HepG2 (cell line): Measurements from ENCODE around the gene TC2N. TPM values are rescaled to one million over a fixed set of nuclear protein-coding genes. Genes with fewer than 3 reads are reported as not detected.

Experiments used
- ATAC-seq: fragments of 200-7000 bp; cut with Tn5 transposase; 3 replicates; pipeline ENCODE4 v1.9.1; 2020; ENCODE audit warnings: mild to moderate bottlenecking, moderate library complexity
- BruUV-seq: library from RNA; stranded (reverse); fragments of 400-500 nt; replicated peaks from 2 replicates; lab custom pipeline; 2021; lab: Mats Ljungman, UMichigan
- CTCF ChIA-PET: fragments of 300-600 bp; formaldehyde crosslinking; extraction: SDS; loops from one replicate; lab custom pipeline; 2021; ENCODE audit warnings: low total read pairs, inconsistent platforms, low intra/inter-chr PET ratio; lab: Yijun Ruan, JAX
- POLR2A ChIA-PET: fragments of 350-600 bp; sonication (Branson Sonifier 250); formaldehyde crosslinking; loops from one replicate; lab custom pipeline; 2020; ENCODE audit warnings: antibody characterized with exemption, inconsistent platforms; lab: Yijun Ruan, JAX
- DNase-seq: peaks from one replicate; pipeline ENCODE4 v3.0.0-alpha.2; 2015; ENCODE audit warnings: low spot score
- FAIRE-seq: peaks from 3 replicates; lab custom pipeline; 2011; peaks lifted over from hg19 to GRCh38; lab: Jason Lieb, UNC
- H2AFZ ChIP-seq: one replicate; pipeline ENCODE4 v1.6.1; 2011; ENCODE audit warnings: low read length, inconsistent platforms
- H3K27ac ChIP-seq: fragments of 300-600 bp; 3 replicates; pipeline ENCODE4 v1.8.0; 2011; ENCODE audit warnings: mixed run types, mild to moderate bottlenecking, mixed read lengths, low read length, inconsistent platforms; ENCODE audit not compliant: insufficient read depth; ENCODE audit errors: extremely low read length
- H3K27me3 ChIP-seq, 2 experiments: fragments of 200-600 bp in 1 of 2; 2 replicates in 1 of 2; 3 replicates in 1 of 2; pipeline versions ENCODE4 v1.6.0 to v1.8.0; 2011; ENCODE audit warnings: low read length in 2 of 2, mild to moderate bottlenecking in 2 of 2, moderate library complexity in 2 of 2, inconsistent platforms in 1 of 2; ENCODE audit not compliant: insufficient read depth in 2 of 2, control insufficient read depth in 1 of 2
- H3K36me3 ChIP-seq, 2 experiments: fragments of 200-600 bp in 1 of 2; replicated peaks in 1 of 2; 2 replicates in 1 of 2; 3 replicates in 1 of 2; pipeline versions ENCODE4 v1.5.1 to v1.8.0; 2011; ENCODE audit warnings: low read length in 2 of 2, inconsistent platforms in 1 of 2; ENCODE audit not compliant: insufficient read depth in 2 of 2, control insufficient read depth in 1 of 2
- H3K4me1 ChIP-seq: 2 replicates; pipeline ENCODE4 v1.5.1; 2012; ENCODE audit warnings: low read length, inconsistent platforms; ENCODE audit not compliant: insufficient read depth
- H3K4me2 ChIP-seq: 2 replicates; pipeline ENCODE4 v1.6.0; 2011; ENCODE audit warnings: low read depth, low read length, inconsistent platforms
- H3K4me3 ChIP-seq, 3 experiments: fragments of 200-600 bp in 1 of 3; sonication (generic), shearing (Covaris generic) in 1 of 3; replicated peaks in 1 of 3; 2 replicates each; pipeline ENCODE4 v1.5.1; 2011 to 2016; ENCODE audit warnings: low read length in 3 of 3, inconsistent platforms in 2 of 3, low read depth in 2 of 3, mild to moderate bottlenecking in 2 of 3, control low read depth in 1 of 3, mixed read lengths in 1 of 3; ENCODE audit not compliant: insufficient read depth in 1 of 3
- H3K79me2 ChIP-seq: one replicate; pipeline ENCODE4 v1.6.1; 2011; ENCODE audit warnings: low read length, inconsistent platforms; ENCODE audit not compliant: insufficient read depth
- H3K9ac ChIP-seq: 2 replicates; pipeline ENCODE4 v1.6.0; 2011; ENCODE audit warnings: mild to moderate bottlenecking, low read depth, low read length, inconsistent platforms; ENCODE audit not compliant: insufficient read depth
- H3K9me3 ChIP-seq: 2 replicates; pipeline ENCODE4 v1.5.1; 2012; ENCODE audit warnings: mild to moderate bottlenecking, low read length
- H4K20me1 ChIP-seq: 2 replicates; pipeline ENCODE4 v1.6.0; 2011; ENCODE audit warnings: inconsistent platforms, mild to moderate bottlenecking, low read length, moderate library complexity; ENCODE audit not compliant: insufficient read depth
- ARNT2 ChIP-seq: sonication (generic); formaldehyde crosslinking; IDR thresholded peaks from 2 replicates; pipeline ENCODE4 v1.8.0; 2022; ENCODE audit warnings: mild to moderate bottlenecking, low read depth, missing genetic modification reagents, moderate library complexity
- CBFB ChIP-seq: sonication (generic); formaldehyde crosslinking; IDR thresholded peaks from 2 replicates; pipeline ENCODE4 v1.4.0; 2020; ENCODE audit warnings: missing genetic modification reagents
- CBX1 ChIP-seq: IDR thresholded peaks from one replicate; pipeline ENCODE4 v1.6.1; 2016; ENCODE audit warnings: antibody characterized with exemption, low read depth
- CBX2 ChIP-seq, 2 experiments: fragments of 200-600 bp in 1 of 2; sonication (generic); formaldehyde crosslinking in 1 of 2; IDR thresholded peaks; 2 replicates each; pipeline versions ENCODE4 v1.7.0 to v1.8.1; 2018 to 2022; ENCODE audit warnings: low read depth in 2 of 2, low read length in 1 of 2, mild to moderate bottlenecking in 1 of 2, missing genetic modification reagents in 1 of 2
- EZH2 ChIP-seq: conservative IDR thresholded peaks from 2 replicates; pipeline ENCODE4 v1.6.1; 2012; ENCODE audit warnings: mild to moderate bottlenecking, low read depth, low read length, moderate library complexity
- ZNF672 ChIP-seq: sonication (generic); formaldehyde crosslinking; IDR thresholded peaks from 2 replicates; pipeline ENCODE4 v1.8.1; 2022; ENCODE audit warnings: missing genetic modification reagents
- WGBS: methylation state at CpG from one replicate; pipeline ENCODE4 v1.1.6; 2017; ENCODE audit warnings: low lambda C conversion rate; 5-methylcytosine and 5-hydroxymethylcytosine counted together
- in situ Hi-C: cut with HindIII; loops from 2 replicates; pipeline ENCODE4 v1.10.0; 2017; ENCODE audit warnings: low pct_unique_long_range_greater_than_20kb; ENCODE audit not compliant: extremely low pct_ligation_motif_present
- intact Hi-C: fragments of 100-400 bp; cut with micrococcal nuclease; formaldehyde crosslinking; loops from one replicate; pipeline ENCODE4 v1.10.0; 2022; ENCODE audit not compliant: unreplicated experiment
- polyA plus RNA-seq, 8 experiments: library from polyadenylated mRNA; depleted of rRNA in 3 of 8; stranded (reverse) in 7 of 8; unstranded in 1 of 8; fragments of >200 nt; fragmentation: Illumina TruSeq in 4 of 8; extraction: Trizol in 4 of 8; gene quantifications; 2 replicates each; pipeline versions ENCODE4 v1.2.1 to v1.2.3, GENCODE V29; 2011 to 2016; ENCODE audit warnings: low read depth in 4 of 8, missing spikeins in 1 of 8, mixed read lengths in 1 of 8; ENCODE audit not compliant: insufficient read depth in 1 of 8
- total RNA-seq, 5 experiments: library from RNA; depleted of rRNA; stranded (reverse); fragments of >200 nt; fragmentation: Illumina TruSeq; extraction: Trizol; gene quantifications; 2 replicates each; pipeline ENCODE4 v1.2.3, GENCODE V29; 2016; ENCODE audit warnings: low read depth in 1 of 5
- TF ChIP-seq, protein P1 (sequence below): sonication (generic); formaldehyde crosslinking; IDR thresholded peaks from 2 replicates; pipeline ENCODE4 v1.5.0; 2020; ENCODE audit warnings: mild to moderate bottlenecking, missing genetic modification reagents
- TF ChIP-seq, protein P2 (sequence below), 2 experiments: fragments of 450-650 bp in 1 of 2; sonication (generic) in 1 of 2; formaldehyde crosslinking; IDR thresholded peaks; 2 replicates each; pipeline versions ENCODE4 v1.5.0 to v1.8.0; 2020 to 2022; ENCODE audit warnings: mild to moderate bottlenecking in 1 of 2, missing genetic modification reagents in 1 of 2

TC2N gene
- total and polyA plus RNA-seq, 2 of the 13 experiments (the other 11 are each of a cell fraction or from before 2014, with no cell fraction given), result 0.03 TPM; not detected in 1

DNA sequence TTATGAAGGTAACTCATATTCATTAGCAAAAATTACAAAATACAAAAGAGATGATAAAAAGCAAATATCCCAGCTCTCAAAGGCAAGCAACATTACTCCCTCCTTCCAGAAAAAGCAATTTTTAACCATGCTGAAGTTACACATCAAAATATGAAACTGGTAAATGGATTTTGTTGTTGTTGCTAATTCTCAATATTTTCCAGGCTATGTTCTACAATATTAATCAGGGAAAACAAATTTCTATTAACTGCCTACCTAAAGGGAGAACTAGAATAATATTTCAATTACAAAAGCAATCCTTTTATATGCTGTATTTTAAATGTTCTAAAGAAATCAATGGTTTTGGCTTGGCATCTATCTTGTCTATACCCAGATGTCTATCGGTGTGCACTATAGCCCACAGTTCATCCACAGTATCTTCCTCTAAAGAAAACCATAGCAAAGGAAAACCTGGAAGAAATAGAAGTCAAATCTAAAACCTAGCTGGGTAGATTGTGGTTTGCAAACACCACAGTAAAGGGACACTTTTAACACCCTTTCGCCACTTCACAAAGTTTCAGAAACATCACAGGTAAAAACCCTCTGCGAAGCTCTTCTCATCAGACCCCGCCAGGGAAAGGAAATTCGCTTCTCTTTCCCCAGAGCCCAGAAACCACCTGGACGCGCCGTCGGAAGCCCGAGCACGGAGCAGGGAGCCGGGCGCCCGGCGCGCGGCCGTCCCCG is 32.0 kb downstream of the TC2N start:
- Histone ChIP-seq H2AFZ (no peak overlapping the region), H3K9ac (no peak overlapping the region), H3K9me3 (no peaks in the 10 kb centered on the region), H3K4me3 (peak overlapping the region in 1 of 3 experiments; percentile 37; a peak in 1 of 6 replicates), H3K36me3 (no peaks in the 10 kb centered on the region), H3K27ac (no peak overlapping the region), H3K4me2 (no peak overlapping the region), H3K4me1 (no peaks in the 10 kb centered on the region), H3K79me2 (no peaks in the 10 kb centered on the region), H4K20me1 (no peaks in the 10 kb centered on the region), H3K27me3 (peaks cover 0 to 30% of the 10 kb centered on the region in 2 experiments; a peak in 4 of 5 replicates)
- DNase-seq (no peak), ATAC-seq (no peak), FAIRE-seq (no peak)
- no TSS peak for BruUV-seq
- ChIA-PET POLR2A (no interaction called here), CTCF (no interaction called here)
- intact Hi-C loops (no loop called here), in situ Hi-C loops (no loop called here)
- 61% methylated on average over 19 of the region's 19 CpGs for WGBS
- TF ChIP-seq, protein P1, sequence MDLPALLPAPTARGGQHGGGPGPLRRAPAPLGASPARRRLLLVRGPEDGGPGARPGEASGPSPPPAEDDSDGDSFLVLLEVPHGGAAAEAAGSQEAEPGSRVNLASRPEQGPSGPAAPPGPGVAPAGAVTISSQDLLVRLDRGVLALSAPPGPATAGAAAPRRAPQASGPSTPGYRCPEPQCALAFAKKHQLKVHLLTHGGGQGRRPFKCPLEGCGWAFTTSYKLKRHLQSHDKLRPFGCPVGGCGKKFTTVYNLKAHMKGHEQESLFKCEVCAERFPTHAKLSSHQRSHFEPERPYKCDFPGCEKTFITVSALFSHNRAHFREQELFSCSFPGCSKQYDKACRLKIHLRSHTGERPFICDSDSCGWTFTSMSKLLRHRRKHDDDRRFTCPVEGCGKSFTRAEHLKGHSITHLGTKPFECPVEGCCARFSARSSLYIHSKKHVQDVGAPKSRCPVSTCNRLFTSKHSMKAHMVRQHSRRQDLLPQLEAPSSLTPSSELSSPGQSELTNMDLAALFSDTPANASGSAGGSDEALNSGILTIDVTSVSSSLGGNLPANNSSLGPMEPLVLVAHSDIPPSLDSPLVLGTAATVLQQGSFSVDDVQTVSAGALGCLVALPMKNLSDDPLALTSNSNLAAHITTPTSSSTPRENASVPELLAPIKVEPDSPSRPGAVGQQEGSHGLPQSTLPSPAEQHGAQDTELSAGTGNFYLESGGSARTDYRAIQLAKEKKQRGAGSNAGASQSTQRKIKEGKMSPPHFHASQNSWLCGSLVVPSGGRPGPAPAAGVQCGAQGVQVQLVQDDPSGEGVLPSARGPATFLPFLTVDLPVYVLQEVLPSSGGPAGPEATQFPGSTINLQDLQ (CRISPR knock-in tag), result no peak
- TF ChIP-seq CBX2 (IDR thresholded peaks at IDR 0.05; ENCODE audit: low read depth, low read length) (0 out of 2 replicates have a peak, but pooled peaks have one; percentile 51), CBX2 (CRISPR knock-in tag; IDR thresholded peaks at IDR 0.05; ENCODE audit: low read depth) (no peak)

DNA sequence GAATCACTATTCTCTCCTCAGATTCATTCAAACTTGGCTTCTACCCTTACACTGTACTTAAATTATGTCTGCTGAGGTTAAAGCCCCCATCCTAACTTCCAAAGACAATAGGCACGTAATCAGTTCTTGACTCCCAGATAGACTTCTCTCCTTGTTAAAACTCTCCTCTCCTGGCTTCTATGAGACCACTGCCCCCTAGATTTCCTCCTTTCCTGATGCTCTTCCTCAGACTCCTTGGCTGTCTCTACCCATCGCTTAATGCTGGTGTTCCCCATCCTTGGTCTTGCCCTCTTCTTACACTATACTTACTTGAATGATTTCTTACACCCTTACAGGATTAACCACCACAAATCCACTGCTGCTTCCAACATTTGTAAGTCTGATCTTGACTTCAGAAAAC is 32.8 kb downstream of the TC2N start:
- BruUV-seq, result no TSS peak
- Histone ChIP-seq H3K9me3 (no peaks in the 10 kb centered on the region), H3K27ac (no peak overlapping the region), H3K4me1 (no peaks in the 10 kb centered on the region), H3K79me2 (no peaks in the 10 kb centered on the region), H4K20me1 (no peaks in the 10 kb centered on the region), H3K9ac (no peak overlapping the region), H3K4me3 (no peak overlapping the region), H3K36me3 (no peaks in the 10 kb centered on the region), H3K27me3 (peaks cover 0 to 30% of the 10 kb centered on the region in 2 experiments; a peak in 4 of 5 replicates), H3K4me2 (no peak overlapping the region), H2AFZ (no peak overlapping the region)
- intact Hi-C loops (no loop called here), in situ Hi-C loops (no loop called here)
- FAIRE-seq, result no peak
- DNase-seq, result no peak
- POLR2A ChIA-PET, result no interaction called here
- CTCF ChIA-PET, result no interaction called here
- WGBS, result 68% methylated on average over 2 of the region's 2 CpGs
- ATAC-seq, result no peak
- TF ChIP-seq, protein P2, sequence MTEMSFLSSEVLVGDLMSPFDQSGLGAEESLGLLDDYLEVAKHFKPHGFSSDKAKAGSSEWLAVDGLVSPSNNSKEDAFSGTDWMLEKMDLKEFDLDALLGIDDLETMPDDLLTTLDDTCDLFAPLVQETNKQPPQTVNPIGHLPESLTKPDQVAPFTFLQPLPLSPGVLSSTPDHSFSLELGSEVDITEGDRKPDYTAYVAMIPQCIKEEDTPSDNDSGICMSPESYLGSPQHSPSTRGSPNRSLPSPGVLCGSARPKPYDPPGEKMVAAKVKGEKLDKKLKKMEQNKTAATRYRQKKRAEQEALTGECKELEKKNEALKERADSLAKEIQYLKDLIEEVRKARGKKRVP (CRISPR knock-in tag; IDR thresholded peaks at IDR 0.05), result no peak
- TF ChIP-seq EZH2, result no peak
- TF ChIP-seq CBX1, result no peak
- TF ChIP-seq CBFB (CRISPR knock-in tag), result no peak
- no peak for TF ChIP-seq ZNF672 (CRISPR knock-in tag)
- no peak for TF ChIP-seq ARNT2 (CRISPR knock-in tag)
